MM.1S (cell line): ENCODE data around the gene EFEMP1.

Experiments used
- DNase-seq: peaks from one replicate; pipeline ENCODE4 v3.0.0-alpha.2; 2015
- H2AFZ ChIP-seq: fragments of 300-600 bp; sonication (generic); 2 replicates; pipeline ENCODE4 v1.6.0; 2016; ENCODE audit warnings: antibody characterized with exemption, low read length
- H3F3A ChIP-seq: fragments of 300-600 bp; sonication (generic); 2 replicates; pipeline ENCODE4 v1.6.1; 2016; ENCODE audit warnings: mild to moderate bottlenecking, antibody characterized with exemption, low read length, moderate library complexity, mixed read lengths; ENCODE audit not compliant: insufficient read depth
- H3K27ac ChIP-seq: fragments of 300-600 bp; sonication (generic); 2 replicates; pipeline ENCODE4 v1.5.1; 2016; ENCODE audit warnings: mild to moderate bottlenecking, low read length
- H3K27me3 ChIP-seq: fragments of 300-600 bp; sonication (generic); replicated peaks from 2 replicates; pipeline ENCODE4 v1.6.0; 2016; ENCODE audit warnings: low read length; ENCODE audit not compliant: insufficient read depth
- H3K36me3 ChIP-seq: fragments of 300-600 bp; sonication (generic); replicated peaks from 2 replicates; pipeline ENCODE4 v1.6.1; 2016; ENCODE audit warnings: mild to moderate bottlenecking, low read length, mixed read lengths; ENCODE audit not compliant: insufficient read depth
- H3K4me1 ChIP-seq: fragments of 300-600 bp; sonication (generic); 2 replicates; pipeline ENCODE4 v1.6.1; 2016; ENCODE audit warnings: low read length, mixed read lengths
- H3K4me2 ChIP-seq: fragments of 300-600 bp; sonication (generic); 2 replicates; pipeline ENCODE4 v1.6.0; 2016; ENCODE audit warnings: low read depth, low read length
- H3K4me3 ChIP-seq: fragments of 300-600 bp; sonication (generic); 2 replicates; pipeline ENCODE4 v1.5.1; 2016; ENCODE audit warnings: low read length, mixed read lengths
- H3K79me2 ChIP-seq: fragments of 300-600 bp; sonication (generic); 2 replicates; pipeline ENCODE4 v1.6.1; 2016; ENCODE audit warnings: mixed run types, low read length, mixed read lengths
- H3K9ac ChIP-seq: fragments of 300-600 bp; sonication (generic); 2 replicates; pipeline ENCODE4 v1.6.1; 2016; ENCODE audit warnings: low read length, mixed read lengths
- H3K9me2 ChIP-seq: fragments of 300-600 bp; sonication (generic); replicated peaks from 2 replicates; pipeline ENCODE4 v1.6.1; 2016; ENCODE audit warnings: mild to moderate bottlenecking, low read length, mixed read lengths; ENCODE audit not compliant: insufficient read depth
- H3K9me3 ChIP-seq: fragments of 300-600 bp; sonication (generic); replicated peaks from 2 replicates; pipeline ENCODE4 v1.6.1; 2016; ENCODE audit warnings: mild to moderate bottlenecking, low read length, mixed read lengths; ENCODE audit not compliant: insufficient read depth
- H4K20me1 ChIP-seq: fragments of 300-600 bp; sonication (generic); 2 replicates; pipeline ENCODE4 v1.6.1; 2016; ENCODE audit warnings: mild to moderate bottlenecking, low read length, moderate library complexity, mixed read lengths; ENCODE audit not compliant: insufficient read depth
- CTCF ChIP-seq: fragments of 300-600 bp; sonication (generic); IDR thresholded peaks from 2 replicates; pipeline ENCODE4 v1.5.1; 2016; ENCODE audit warnings: antibody characterized with exemption, low read length, mixed read lengths
- EZH2 ChIP-seq: fragments of 300-600 bp; sonication (generic); optimal IDR thresholded peaks from 2 replicates; pipeline ENCODE3; 2017; ENCODE audit warnings: low read depth, mild to moderate bottlenecking, antibody characterized with exemption, low read length, mixed read lengths
- EZH2phosphoT487 ChIP-seq: fragments of 300-600 bp; sonication (generic); IDR thresholded peaks from 2 replicates; pipeline ENCODE4 v1.6.1; 2018; ENCODE audit warnings: antibody characterized with exemption, low read length

The EFEMP1 gene

GRCh38 chr2:55869637-55870325 lies 53.8 kb downstream of the EFEMP1 start:
- Histone ChIP-seq H3K27ac (no peak overlapping the region), H2AFZ (no peak overlapping the region), H3K4me1 (peaks cover 8% of the 10 kb centered on the region), H3K27me3 (no peaks in the 10 kb centered on the region), H3K79me2 (no peaks in the 10 kb centered on the region), H3K9ac (no peak overlapping the region), H3F3A (no peaks in the 10 kb centered on the region), H3K9me2 (no peaks in the 10 kb centered on the region), H3K4me3 (no peak overlapping the region), H3K4me2 (no peak overlapping the region), H4K20me1 (no peaks in the 10 kb centered on the region), H3K9me3 (no peaks in the 10 kb centered on the region), H3K36me3 (no peaks in the 10 kb centered on the region)
- DNase-seq, result no peak
- no peak for TF ChIP-seq EZH2phosphoT487
- TF ChIP-seq EZH2, result no peak
- TF ChIP-seq CTCF, result no peak

GRCh38 chr2:55865096-55865835 lies 58.3 kb downstream of the EFEMP1 start:
- Histone ChIP-seq H3K79me2 (no peaks in the 10 kb centered on the region), H2AFZ (no peak overlapping the region), H4K20me1 (no peaks in the 10 kb centered on the region), H3K27ac (no peak overlapping the region), H3K9me3 (no peaks in the 10 kb centered on the region), H3K4me1 (no peaks in the 10 kb centered on the region), H3K36me3 (no peaks in the 10 kb centered on the region), H3F3A (no peaks in the 10 kb centered on the region), H3K4me3 (no peak overlapping the region), H3K4me2 (no peak overlapping the region), H3K9me2 (no peaks in the 10 kb centered on the region), H3K27me3 (no peaks in the 10 kb centered on the region), H3K9ac (no peak overlapping the region)
- DNase-seq, result no peak
- TF ChIP-seq EZH2phosphoT487 (no peak), EZH2 (no peak), CTCF (no peak)

GRCh38 chr2:55864351-55865084 lies 59.1 kb downstream of the EFEMP1 start:
- no peak overlapping the region for H3K4me2 ChIP-seq
- H3K9ac ChIP-seq, result no peak overlapping the region
- TF ChIP-seq EZH2, result no peak
- no peak for TF ChIP-seq CTCF
- no peak for TF ChIP-seq EZH2phosphoT487
- DNase-seq, result no peak
- no peaks in the 10 kb centered on the region for H3K4me1 ChIP-seq
- no peaks in the 10 kb centered on the region for H3K79me2 ChIP-seq
- no peaks in the 10 kb centered on the region for H3K9me3 ChIP-seq
- H4K20me1 ChIP-seq, result no peaks in the 10 kb centered on the region
- H3K27me3 ChIP-seq, result no peaks in the 10 kb centered on the region
- no peaks in the 10 kb centered on the region for H3K36me3 ChIP-seq
- H3K27ac ChIP-seq, result no peak overlapping the region
- H3F3A ChIP-seq, result no peaks in the 10 kb centered on the region
- H3K4me3 ChIP-seq, result no peak overlapping the region
- H2AFZ ChIP-seq, result no peak overlapping the region
- H3K9me2 ChIP-seq, result no peaks in the 10 kb centered on the region
